ENCODE results near the gene NR4A1.

NR4A1 gene

DNA sequence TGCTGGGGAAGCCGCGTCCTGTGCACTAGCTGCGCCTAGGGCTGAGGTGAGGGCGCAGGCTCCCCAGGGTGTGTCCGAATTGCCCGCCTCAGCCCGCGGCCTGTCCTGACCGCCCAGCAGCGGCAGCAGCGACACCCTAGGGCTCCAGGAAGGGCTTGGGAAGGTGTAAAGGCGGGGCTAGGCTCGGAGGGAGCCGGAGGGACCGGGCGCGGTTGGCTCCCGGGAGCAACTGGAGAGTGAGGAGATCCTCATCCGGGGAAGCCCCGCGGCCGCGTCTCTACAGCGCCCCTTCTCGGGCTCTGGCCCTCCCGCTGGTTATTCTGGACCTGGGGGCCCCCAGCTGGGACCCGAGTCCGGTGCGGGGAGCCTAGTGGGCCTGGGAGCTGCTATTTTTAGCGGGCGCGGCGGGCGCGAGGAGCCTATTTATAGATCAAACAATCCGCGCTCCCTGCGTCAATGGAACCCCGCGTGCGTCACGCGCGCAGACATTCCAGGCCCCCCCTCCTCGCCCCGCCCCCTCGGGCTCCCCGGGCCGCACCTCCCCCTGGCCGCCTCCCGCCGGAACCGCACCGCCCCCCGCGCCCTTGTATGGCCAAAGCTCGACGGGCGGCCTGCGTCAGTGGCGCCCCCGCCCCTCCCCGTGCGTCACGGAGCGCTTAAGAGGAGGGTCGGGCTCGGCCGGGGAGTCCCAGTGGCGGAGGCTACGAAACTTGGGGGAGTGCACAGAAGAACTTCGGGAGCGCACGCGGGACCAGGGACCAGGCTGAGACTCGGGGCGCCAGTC, at the start of gene NR4A1:
TSS of gene NR4A1 (plus strand) at position 685 of the 784 bp plus-strand sequence. CDS start 2,887 bp downstream, outside the sequence.
- peak; percentile 98 for DNase-seq (ENCODE audit: low read depth, low spot score)

- no peak for DNase-seq (ENCODE audit: low read depth, low spot score)
Measured at GRCh38 chr12:52003016-52003550, 48.2 kb upstream of the NR4A1 start.

- DNase-seq (ENCODE audit: low read depth, low spot score) = no peak
Measured at GRCh38 chr12:52003591-52003990, 47.7 kb upstream of the NR4A1 start.

GRCh38 chr12:52004042-52004648, 47.1 kb upstream of the NR4A1 start:
- DNase-seq (ENCODE audit: low read depth, low spot score) = peak; percentile 70

DNA sequence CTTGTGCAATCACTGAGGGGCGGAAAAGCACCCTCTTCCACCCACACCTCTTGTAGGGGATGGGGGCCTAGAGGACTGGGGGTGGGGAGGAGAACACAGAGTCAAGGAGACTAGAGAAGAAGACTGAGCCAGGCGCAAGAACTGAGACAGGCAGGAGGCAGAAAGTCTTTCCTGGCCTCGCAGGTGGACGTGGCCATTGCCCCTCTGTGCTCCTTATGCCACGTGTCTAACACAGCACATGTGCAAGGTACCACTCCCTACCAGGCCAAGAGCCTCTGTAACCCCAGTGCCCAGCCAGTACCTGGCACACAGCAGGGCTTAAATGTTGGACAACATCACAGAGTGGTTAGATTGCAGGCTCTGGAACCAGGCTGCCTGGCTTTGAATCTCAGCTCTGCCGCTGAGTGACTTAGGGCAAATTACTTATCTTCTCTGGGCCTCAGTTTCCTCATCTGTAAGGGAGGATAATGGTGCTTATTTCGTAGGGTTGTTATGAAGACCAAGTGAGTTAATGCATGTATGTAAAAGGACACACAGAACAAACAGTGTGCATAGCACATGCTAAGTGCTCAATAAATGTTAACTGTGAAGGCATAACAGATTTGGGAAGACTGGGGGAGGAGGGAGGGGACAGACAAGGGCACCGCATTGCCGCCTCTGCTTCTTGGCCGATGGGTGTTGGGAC, 45.9 kb upstream of the NR4A1 start:
- DNase-seq (ENCODE audit: low read depth, low spot score) = no peak

DNA sequence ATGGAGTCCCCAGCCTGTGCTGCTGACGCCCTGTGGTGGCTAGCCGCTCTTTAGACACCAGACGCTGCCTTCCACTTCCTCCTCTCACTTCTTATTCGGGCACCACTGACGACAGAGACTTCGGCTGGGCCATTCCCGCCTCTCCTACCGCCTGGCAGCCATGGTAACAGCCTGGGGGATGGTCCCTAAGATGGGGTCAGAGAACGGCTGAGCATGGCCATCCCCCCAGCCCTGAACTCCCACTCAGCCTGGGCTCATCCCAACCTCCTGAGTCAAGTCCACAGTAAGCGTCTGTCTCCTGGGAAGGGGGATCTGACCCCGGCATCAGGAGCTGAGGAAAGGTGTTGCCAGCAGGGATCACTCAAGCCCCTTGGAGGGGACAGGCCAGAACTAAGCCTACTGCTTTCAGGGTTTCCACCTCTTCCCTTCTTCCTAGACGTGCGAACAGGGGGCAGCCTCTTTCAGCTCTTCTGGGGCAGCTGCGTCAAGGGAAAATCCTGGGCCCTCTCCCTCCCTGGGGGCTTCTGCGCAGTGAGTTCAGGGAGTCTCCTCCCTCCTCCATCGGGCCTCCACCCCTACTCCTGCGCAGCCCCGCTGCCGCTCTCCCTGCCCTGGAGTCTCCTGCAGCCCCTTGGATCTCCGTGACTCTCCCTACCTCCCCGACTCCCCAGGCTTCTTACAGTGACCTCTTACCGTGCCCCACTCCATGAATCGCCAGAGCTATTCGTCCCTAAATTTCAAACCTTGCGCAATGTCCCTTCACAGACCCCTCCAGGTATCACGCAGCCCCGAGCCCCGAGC, 45.1 kb upstream of the NR4A1 start:
- no peak for DNase-seq (ENCODE audit: low read depth, low spot score)

- peak; percentile 81 for DNase-seq (ENCODE audit: low read depth, low spot score)
Measured at GRCh38 chr12:52006726-52007157, 44.5 kb upstream of the NR4A1 start, which contains the start of gene TAMALIN. Gene TAMALIN, plus strand, starts transcription at chr12:52006946. Its CDS starts 74 bp downstream, at chr12:52007020.

DNA sequence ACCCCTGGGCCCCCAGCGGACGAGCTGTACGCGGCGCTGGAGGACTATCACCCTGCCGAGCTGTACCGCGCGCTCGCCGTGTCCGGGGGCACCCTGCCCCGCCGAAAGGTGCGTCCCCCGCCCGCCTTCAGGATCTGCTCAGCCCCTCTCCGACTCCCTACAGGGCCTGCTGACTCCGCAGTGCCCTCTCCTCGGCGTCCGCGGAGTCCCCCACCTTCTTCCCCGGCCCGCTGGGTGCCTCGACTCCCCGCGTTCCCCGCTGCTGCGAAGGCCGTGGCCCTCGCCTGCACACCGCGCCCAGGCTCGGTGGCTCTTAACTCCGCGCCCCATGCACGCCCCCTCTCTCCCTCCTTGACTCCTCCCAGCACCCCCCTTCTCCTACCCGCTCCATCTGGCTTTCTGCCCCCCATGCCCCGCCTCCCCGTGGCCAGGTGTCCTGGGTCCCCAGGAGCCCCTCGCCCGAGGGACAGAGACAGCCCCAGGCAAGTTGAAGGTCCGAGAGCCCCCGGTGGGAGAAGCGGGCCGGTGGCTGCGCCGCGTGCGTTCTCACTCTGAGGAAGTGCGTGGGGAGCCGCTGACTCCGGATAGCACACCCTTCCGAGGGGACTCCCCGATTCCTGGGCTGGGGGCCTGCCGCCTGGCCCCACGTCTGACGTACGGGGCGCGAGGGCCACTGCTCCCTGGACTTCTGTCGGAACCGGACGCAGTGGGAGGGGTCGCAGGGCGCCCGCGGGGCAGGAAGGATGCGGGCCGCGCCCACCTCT, 43.9 kb upstream of the NR4A1 start:
- DNase-seq (ENCODE audit: low read depth, low spot score) = peak; percentile 39

- no peak for DNase-seq (ENCODE audit: low read depth, low spot score)
Measured at GRCh38 chr12:52007982-52008510, 43.2 kb upstream of the NR4A1 start.

DNA sequence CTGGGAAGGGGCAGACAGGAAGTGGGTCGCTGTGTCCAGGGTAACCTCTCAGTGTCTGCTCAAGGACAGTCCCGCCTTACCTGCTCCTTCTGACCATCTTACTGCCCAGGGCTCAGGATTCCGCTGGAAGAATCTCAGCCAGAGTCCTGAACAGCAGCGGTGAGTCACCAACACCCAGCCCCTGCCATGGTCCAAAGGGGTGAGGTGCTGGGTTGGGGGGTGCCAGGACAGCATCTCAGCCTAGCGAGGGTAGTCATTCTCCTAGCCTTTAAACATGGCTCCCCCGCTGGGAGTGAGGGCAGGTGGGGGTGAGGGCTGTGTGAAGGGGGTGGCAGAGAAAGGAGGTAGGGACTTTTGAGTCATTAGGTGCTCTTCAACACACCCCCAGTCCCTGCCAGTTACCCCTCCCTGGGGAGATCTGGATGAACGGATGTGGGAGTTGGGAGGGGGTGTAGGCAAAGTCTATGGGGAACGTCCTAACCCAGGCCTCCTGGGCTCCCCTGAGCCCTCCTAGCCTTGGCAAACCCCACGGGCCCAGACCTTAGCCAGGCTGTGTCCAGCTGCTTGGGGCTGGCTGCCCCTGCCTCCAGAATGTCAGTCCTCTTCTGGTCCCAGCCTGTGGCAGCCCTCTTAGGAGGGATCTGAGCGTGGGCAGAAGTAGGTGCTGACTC, 42.0 kb upstream of the NR4A1 start:
- DNase-seq (ENCODE audit: low read depth, low spot score) = no peak

DNA sequence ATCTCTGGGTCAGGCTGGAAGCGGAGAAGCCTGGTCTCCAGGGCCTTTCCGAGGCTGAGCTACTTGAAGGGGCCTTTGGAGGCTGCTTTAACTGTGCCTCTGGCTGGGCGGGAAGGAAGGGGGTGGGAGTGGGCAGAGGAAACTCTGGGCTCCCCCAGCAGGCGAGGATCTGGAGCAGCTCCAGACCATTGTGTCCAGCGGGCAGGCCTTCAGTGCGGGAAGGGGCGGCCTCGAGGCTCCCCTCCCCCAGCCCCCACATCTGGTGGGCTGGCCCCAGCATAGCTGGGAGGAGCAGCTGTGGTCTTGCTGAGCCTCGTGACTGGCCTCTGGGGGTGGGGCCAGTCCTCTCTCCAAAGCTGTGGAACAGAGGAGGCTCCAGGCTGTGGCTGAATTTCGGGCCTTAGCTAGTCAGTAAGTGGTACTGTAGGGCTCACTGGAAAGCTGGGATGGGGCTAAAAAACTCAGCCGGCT, 41.1 kb upstream of the NR4A1 start:
- peak; percentile 83 for DNase-seq (ENCODE audit: low read depth, low spot score)

- DNase-seq (ENCODE audit: low read depth, low spot score) = no peak
Measured at GRCh38 chr12:52010692-52011601, 40.3 kb upstream of the NR4A1 start.

- DNase-seq (ENCODE audit: low read depth, low spot score) = no peak
Measured at GRCh38 chr12:52011602-52012214, 39.5 kb upstream of the NR4A1 start.

DNA sequence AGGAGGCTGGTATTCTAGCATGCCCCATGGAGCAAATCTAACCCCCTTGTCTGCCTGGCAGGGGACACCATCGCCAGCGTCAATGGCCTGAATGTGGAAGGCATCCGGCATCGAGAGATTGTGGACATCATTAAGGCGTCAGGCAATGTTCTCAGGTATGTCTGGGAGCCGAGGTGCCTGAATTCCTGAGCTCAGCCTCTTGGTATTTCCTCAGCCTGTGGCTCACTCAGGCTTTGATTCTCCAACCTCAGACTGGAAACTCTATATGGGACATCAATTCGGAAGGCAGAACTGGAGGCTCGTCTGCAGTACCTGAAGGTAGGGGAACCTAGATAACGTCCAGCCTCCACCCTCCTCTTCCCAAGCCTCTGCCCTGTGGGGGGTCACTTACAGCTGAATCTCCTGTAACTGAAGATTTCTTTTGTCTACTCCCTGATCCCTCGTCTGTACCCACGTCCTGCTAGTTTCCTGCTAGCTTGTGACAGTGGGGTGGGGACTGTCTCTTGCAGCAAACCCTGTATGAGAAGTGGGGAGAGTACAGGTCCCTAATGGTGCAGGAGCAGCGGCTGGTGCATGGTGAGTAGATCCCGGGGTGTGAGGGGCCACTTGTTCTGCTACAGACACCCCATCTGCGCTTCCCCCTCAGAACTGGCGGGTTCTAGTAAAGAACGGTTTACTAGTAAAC, 37.5 kb upstream of the NR4A1 start:
- DNase-seq (ENCODE audit: low read depth, low spot score) = no peak

- peak; percentile 58 for DNase-seq (ENCODE audit: low read depth, low spot score)
Measured at GRCh38 chr12:52014567-52015530, 36.4 kb upstream of the NR4A1 start.

GRCh38 chr12:52015532-52016041, 35.7 kb upstream of the NR4A1 start:
- no peak for DNase-seq (ENCODE audit: low read depth, low spot score)
